ENCODE results near the gene CLDN9. TPM values are rescaled to one million over a fixed set of nuclear protein-coding genes. Genes with fewer than 3 reads are reported as not detected.

The CLDN9 gene
- total RNA-seq, 4 donors from 2014 or later = 0.40 TPM; not detected in 3

DNA sequence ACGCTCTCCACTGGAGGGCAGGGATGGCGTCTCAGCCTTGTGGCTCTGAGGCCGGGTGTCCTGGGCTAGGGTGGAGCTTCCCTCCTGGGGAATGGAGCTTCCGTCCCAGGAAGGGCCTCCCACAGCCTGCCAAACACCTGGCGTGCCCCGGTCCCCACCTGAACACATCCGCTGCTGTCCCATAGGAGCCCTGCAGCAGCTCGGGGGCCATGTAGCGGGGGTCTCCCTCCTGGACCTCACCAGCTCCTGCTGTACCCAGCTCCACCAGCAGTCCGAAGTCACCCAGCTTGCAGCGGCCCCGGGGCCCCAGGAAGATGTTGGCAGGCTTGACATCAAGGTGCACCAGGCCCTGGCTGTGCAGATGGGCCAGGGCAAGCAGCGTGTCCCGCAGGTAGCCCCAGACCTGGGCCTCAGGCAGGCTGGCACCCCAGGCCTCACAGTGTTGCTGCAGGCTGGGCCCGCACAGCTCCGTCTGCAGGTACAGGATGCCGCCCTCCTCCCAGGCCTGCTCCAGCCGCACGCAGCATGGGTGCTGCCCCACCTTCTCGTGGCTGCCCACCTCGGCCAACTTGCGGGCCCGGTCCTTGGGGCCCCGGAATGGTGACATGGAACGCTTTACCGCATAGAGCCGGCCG is 37.4 kb upstream of the CLDN9 start:
- H3K36me3 ChIP-seq = no peaks in the 10 kb centered on the region
- TF ChIP-seq CTCF (IDR thresholded peaks at IDR 0.05 in 4 of 5, conservative IDR thresholded peaks at IDR 0.05 in 1 of 5) (no peak), POLR2A (IDR thresholded peaks at IDR 0.05) (no peak)
- in situ Hi-C loops (cut with MboI; ENCODE audit: low sequenced_read_pairs in 4 of 4) = no loop called here
- DNase-seq (no peak), ATAC-seq (no peak)
- no peak overlapping the region for H3K4me3 ChIP-seq
- no peaks in the 10 kb centered on the region for H3K9me3 ChIP-seq
- peaks cover 2 to 12% of the 10 kb centered on the region in 2 donors for H3K4me1 ChIP-seq
- no peak overlapping the region for H3K27ac ChIP-seq
- intact Hi-C loops (cut with DNase I; ENCODE audit: low total_unique reads) = no loop called here
- H3K27me3 ChIP-seq = peaks cover 0 to 6% (median 3%) of the 10 kb centered on the region in 3 donors

DNA sequence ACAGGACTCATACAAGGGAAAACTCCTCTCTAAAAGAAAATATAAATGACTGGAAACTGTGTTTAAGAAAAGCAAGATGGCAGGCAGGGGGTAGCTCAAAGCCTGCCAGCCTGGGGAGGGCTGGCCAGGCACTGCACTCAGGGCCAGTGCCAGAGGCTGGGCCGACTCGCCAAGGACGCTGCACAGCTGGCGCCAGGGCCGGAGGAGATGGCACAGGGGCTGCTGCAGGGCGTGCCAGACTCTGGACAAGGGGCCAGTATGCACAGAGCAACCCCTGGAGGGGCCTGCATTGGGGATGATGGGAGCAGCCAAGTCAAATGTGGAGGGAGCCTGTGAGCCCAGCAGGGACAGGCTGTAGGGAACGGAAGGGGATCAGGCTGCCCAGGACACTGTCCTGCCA is 36.5 kb upstream of the CLDN9 start:
- TF ChIP-seq POLR2A (IDR thresholded peaks at IDR 0.05) = no peak
- TF ChIP-seq CTCF (IDR thresholded peaks at IDR 0.05 in 4 of 5, conservative IDR thresholded peaks at IDR 0.05 in 1 of 5) = no peak
- no peak for DNase-seq
- in situ Hi-C loops (cut with MboI; ENCODE audit: low sequenced_read_pairs in 4 of 4) (no loop called here), intact Hi-C loops (cut with DNase I; ENCODE audit: low total_unique reads) (no loop called here)
- Histone ChIP-seq H3K9me3 (no peaks in the 10 kb centered on the region), H3K4me3 (no peak overlapping the region), H3K27ac (no peak overlapping the region), H3K36me3 (no peaks in the 10 kb centered on the region), H3K4me1 (peaks cover 5% of the 10 kb centered on the region in 2 donors), H3K27me3 (peaks cover 0 to 6% (median 3%) of the 10 kb centered on the region in 3 donors)
- ATAC-seq = no peak

- in situ Hi-C loops (cut with MboI; ENCODE audit: low sequenced_read_pairs in 4 of 4) (no loop called here), intact Hi-C loops (cut with DNase I; ENCODE audit: low total_unique reads) (no loop called here)
- Histone ChIP-seq H3K9me3 (no peaks in the 10 kb centered on the region), H3K27me3 (peaks cover 0 to 6% (median 3%) of the 10 kb centered on the region in 3 donors), H3K36me3 (no peaks in the 10 kb centered on the region), H3K4me1 (peaks cover 5% of the 10 kb centered on the region in 2 donors), H3K27ac (no peak overlapping the region), H3K4me3 (no peak overlapping the region)
- DNase-seq (no peak), ATAC-seq (no peak)
- TF ChIP-seq POLR2A (IDR thresholded peaks at IDR 0.05) = no peak
- TF ChIP-seq CTCF (IDR thresholded peaks at IDR 0.05 in 4 of 5, conservative IDR thresholded peaks at IDR 0.05 in 1 of 5) = no peak
These were observed 36.0 kb upstream of the CLDN9 start for GRCh38 chr16:2976673-2977072.

- no peaks in the 10 kb centered on the region for H3K9me3 ChIP-seq
- H3K27me3 ChIP-seq = peaks cover 0 to 6% (median 3%) of the 10 kb centered on the region in 3 donors
- no peak for ATAC-seq
- no peak overlapping the region for H3K4me3 ChIP-seq
- H3K36me3 ChIP-seq = no peaks in the 10 kb centered on the region
- DNase-seq = no peak
- TF ChIP-seq CTCF (IDR thresholded peaks at IDR 0.05 in 4 of 5, conservative IDR thresholded peaks at IDR 0.05 in 1 of 5) (no peak), POLR2A (IDR thresholded peaks at IDR 0.05) (no peak)
- peaks cover 5% of the 10 kb centered on the region in 2 donors for H3K4me1 ChIP-seq
- in situ Hi-C loops (cut with MboI; ENCODE audit: low sequenced_read_pairs in 4 of 4) = no loop called here
- H3K27ac ChIP-seq = no peak overlapping the region
- intact Hi-C loops (cut with DNase I; ENCODE audit: low total_unique reads) = no loop called here
These were observed 35.3 kb upstream of the CLDN9 start for GRCh38 chr16:2977440-2977839.

Measured in gastrocnemius medialis (tissue), 4 donors.